ENCODE results near the gene UGT1A5. TPM values are rescaled to one million over a fixed set of nuclear protein-coding genes. Genes with fewer than 3 reads are reported as not detected.

The UGT1A5 gene
- polyA plus RNA-seq, 1 donor (not counting 4 experiments of a cell fraction or from before 2014, with no cell fraction given), result 1.3 TPM

DNA sequence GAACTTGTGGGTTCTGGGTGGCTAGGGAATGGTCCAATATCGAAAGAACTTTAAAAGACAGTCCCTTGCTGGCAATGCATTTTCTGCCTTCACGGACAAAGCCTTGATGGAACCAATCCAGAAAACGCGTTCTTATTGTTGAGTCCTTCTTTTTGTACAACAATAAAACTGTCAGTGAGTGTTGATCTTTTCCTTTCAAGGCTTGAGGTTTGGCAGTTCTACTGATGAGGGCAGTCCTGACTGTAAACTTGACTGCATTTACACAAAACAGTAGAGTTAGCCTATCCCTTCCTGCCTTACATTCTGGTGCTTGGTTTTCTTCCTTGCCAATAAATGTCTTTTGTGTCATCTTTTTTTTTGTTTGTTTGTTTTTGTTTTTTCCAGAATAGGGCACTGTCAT is 33.5 kb upstream of the UGT1A5 start:
- H3K27me3 ChIP-seq (ENCODE audit: control insufficient read depth, extremely low read depth, insufficient read depth, low read length), result no peaks in the 10 kb centered on the region
- no peaks in the 10 kb centered on the region for H4K20me1 ChIP-seq (ENCODE audit: control insufficient read depth, extremely low read depth, insufficient read depth, low read length)
- H3K9ac ChIP-seq (ENCODE audit: control insufficient read depth, extremely low read depth, insufficient read depth, low read length), result no peak overlapping the region
- H3K4me1 ChIP-seq (ENCODE audit: control insufficient read depth, extremely low read depth, insufficient read depth, low read length), result no peaks in the 10 kb centered on the region
- no peaks in the 10 kb centered on the region for H3K9me3 ChIP-seq (ENCODE audit: control insufficient read depth, low read depth, low read length)
- no peaks in the 10 kb centered on the region for H3K79me2 ChIP-seq (ENCODE audit: control insufficient read depth, insufficient read depth, low read length)
- no peak for DNase-seq (ENCODE audit: low read depth, low spot score)
- H3K36me3 ChIP-seq (ENCODE audit: control insufficient read depth in 2 of 2, extremely low read depth in 1 of 2, insufficient read depth in 2 of 2, low read length in 2 of 2), result no peaks in the 10 kb centered on the region
- no peak overlapping the region for H2AFZ ChIP-seq (ENCODE audit: control insufficient read depth, low read length)
- no peaks in the 10 kb centered on the region for H3K9me1 ChIP-seq (ENCODE audit: control insufficient read depth, extremely low read depth, insufficient read depth, low read length)
- no peak for FAIRE-seq
- H3K27ac ChIP-seq (ENCODE audit: control insufficient read depth, insufficient read depth, low read length), result no peak overlapping the region
- H3K4me2 ChIP-seq (ENCODE audit: control insufficient read depth, extremely low read depth, insufficient read depth, low read depth, low read length), result no peak overlapping the region
- dilution Hi-C loops (cut with MboI; ENCODE audit: extremely low pct_ligation_motif_present, low sequenced_read_pairs), result no loop called here
- H3K4me3 ChIP-seq (ENCODE audit: control insufficient read depth in 2 of 3, extremely low read depth in 1 of 3, insufficient read depth in 2 of 3, low read depth in 1 of 3, low read length in 3 of 3), result no peak overlapping the region
- no peak for TF ChIP-seq EZH2 (IDR thresholded peaks at IDR 0.05; ENCODE audit: low read length)
- TF ChIP-seq, protein P1, sequence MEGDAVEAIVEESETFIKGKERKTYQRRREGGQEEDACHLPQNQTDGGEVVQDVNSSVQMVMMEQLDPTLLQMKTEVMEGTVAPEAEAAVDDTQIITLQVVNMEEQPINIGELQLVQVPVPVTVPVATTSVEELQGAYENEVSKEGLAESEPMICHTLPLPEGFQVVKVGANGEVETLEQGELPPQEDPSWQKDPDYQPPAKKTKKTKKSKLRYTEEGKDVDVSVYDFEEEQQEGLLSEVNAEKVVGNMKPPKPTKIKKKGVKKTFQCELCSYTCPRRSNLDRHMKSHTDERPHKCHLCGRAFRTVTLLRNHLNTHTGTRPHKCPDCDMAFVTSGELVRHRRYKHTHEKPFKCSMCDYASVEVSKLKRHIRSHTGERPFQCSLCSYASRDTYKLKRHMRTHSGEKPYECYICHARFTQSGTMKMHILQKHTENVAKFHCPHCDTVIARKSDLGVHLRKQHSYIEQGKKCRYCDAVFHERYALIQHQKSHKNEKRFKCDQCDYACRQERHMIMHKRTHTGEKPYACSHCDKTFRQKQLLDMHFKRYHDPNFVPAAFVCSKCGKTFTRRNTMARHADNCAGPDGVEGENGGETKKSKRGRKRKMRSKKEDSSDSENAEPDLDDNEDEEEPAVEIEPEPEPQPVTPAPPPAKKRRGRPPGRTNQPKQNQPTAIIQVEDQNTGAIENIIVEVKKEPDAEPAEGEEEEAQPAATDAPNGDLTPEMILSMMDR (optimal IDR thresholded peaks at IDR 0.05 in 1 of 3, IDR thresholded peaks at IDR 0.05 in 1 of 3, conservative IDR thresholded peaks at IDR 0.05 in 1 of 3; ENCODE audit: extremely low read depth in 1 of 3, insufficient read depth in 2 of 3, low read length in 3 of 3), result no peak

DNA sequence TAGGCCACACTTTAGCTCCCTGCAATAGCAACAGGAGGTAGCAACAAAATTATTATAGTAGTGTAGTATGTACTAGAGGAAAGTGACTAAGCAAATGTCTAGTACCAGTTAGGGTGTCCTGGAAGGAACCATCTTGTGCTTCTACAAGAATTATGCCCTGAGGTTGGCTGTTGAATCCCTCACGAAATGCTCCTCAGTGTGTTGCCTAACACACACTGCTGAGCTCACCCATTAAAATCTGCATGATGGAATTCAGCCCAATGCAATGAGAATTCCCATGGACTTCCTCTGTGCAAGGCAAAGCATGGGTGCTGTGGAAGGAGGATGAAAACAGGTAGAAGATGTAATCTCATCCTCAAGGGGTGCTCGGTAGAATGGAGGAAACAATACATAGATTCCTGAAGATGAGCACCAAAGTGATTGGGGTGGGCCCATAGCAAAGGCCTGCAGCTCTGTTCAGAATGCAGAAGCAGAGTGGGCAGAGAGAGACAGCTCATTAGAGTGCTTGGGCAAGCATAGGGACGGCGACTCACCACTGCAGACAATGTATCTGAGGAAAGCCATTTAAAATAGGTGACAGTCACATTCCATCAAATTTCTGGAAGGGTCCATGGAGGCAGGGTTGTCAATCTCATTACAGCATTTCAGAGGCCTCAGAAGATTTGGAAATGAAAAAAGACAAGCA is 32.2 kb upstream of the UGT1A5 start:
- H2AFZ ChIP-seq (ENCODE audit: control insufficient read depth, low read length), result no peak overlapping the region
- DNase-seq (ENCODE audit: low read depth, low spot score) (no peak), FAIRE-seq (peak; percentile 13)
- H3K9ac ChIP-seq (ENCODE audit: control insufficient read depth, extremely low read depth, insufficient read depth, low read length), result no peak overlapping the region
- no peak overlapping the region for H3K4me2 ChIP-seq (ENCODE audit: control insufficient read depth, extremely low read depth, insufficient read depth, low read depth, low read length)
- no peaks in the 10 kb centered on the region for H4K20me1 ChIP-seq (ENCODE audit: control insufficient read depth, extremely low read depth, insufficient read depth, low read length)
- no peaks in the 10 kb centered on the region for H3K4me1 ChIP-seq (ENCODE audit: control insufficient read depth, extremely low read depth, insufficient read depth, low read length)
- no peak for TF ChIP-seq EZH2 (IDR thresholded peaks at IDR 0.05; ENCODE audit: low read length)
- TF ChIP-seq, protein P1 (optimal IDR thresholded peaks at IDR 0.05 in 1 of 3, IDR thresholded peaks at IDR 0.05 in 1 of 3, conservative IDR thresholded peaks at IDR 0.05 in 1 of 3; ENCODE audit: extremely low read depth in 1 of 3, insufficient read depth in 2 of 3, low read length in 3 of 3), result no peak
- no peak overlapping the region for H3K27ac ChIP-seq (ENCODE audit: control insufficient read depth, insufficient read depth, low read length)
- no peaks in the 10 kb centered on the region for H3K79me2 ChIP-seq (ENCODE audit: control insufficient read depth, insufficient read depth, low read length)
- H3K9me3 ChIP-seq (ENCODE audit: control insufficient read depth, low read depth, low read length), result no peaks in the 10 kb centered on the region
- H3K36me3 ChIP-seq (ENCODE audit: control insufficient read depth in 2 of 2, extremely low read depth in 1 of 2, insufficient read depth in 2 of 2, low read length in 2 of 2), result no peaks in the 10 kb centered on the region
- H3K27me3 ChIP-seq (ENCODE audit: control insufficient read depth, extremely low read depth, insufficient read depth, low read length), result no peaks in the 10 kb centered on the region
- H3K9me1 ChIP-seq (ENCODE audit: control insufficient read depth, extremely low read depth, insufficient read depth, low read length), result no peaks in the 10 kb centered on the region
- no peak overlapping the region for H3K4me3 ChIP-seq (ENCODE audit: control insufficient read depth in 2 of 3, extremely low read depth in 1 of 3, insufficient read depth in 2 of 3, low read depth in 1 of 3, low read length in 3 of 3)
- dilution Hi-C loops (cut with MboI; ENCODE audit: extremely low pct_ligation_motif_present, low sequenced_read_pairs), result no loop called here

All from keratinocyte (primary cell).